COLO829 (cell line): ENCODE results near the gene LRRTM4.
"Not testable (repeated sequence)": the region's sequence is repeated elsewhere in the genome, so short reads cannot be mapped to it uniquely, and the experiment has no call there.

ENCODE experiments used
- DNase-seq: peaks from one replicate; pipeline ENCODE4 v3.0.0; 2012; ENCODE audit warnings: low spot score

The LRRTM4 gene

DNA sequence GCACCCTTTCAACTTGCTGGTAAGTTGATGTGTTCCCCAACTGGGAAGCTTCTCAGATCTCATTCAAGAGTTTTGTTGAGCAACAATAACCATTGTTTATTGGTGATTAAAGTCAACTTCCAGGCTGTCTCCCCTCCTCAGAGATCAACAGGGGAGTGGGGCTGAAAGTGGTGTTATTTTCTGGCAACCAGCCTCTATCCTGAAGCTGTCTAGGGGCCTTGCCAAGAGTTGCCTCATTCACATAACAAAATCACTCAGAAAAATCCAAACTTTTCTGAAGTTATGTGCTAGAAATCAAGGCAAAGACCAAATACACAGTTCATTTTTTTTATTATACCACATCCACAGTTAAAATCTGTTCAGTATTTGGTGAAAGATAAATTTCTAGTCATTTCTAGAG lies 788.4 kb downstream of the LRRTM4 start:
- DNase-seq: no peak

DNA sequence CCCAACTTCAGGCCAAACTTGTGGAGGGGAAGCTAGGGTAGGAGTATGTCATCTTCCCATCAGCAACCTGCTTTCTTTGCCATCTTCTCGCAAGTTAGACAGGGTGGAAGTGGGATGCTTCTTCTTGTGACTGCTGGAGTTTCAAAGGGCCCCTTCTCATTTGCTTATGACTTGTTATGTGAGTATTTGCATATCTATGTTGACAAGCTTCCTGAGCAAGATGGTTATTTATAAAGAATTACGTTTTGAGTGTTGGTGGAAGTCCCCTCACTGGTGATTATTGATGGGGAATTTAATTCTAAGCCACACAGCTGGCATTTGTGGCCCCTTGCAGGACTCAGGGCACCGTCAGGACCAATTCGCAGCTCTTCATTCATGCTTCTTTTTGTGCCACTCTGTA lies 791.0 kb downstream of the LRRTM4 start:
- no peak for DNase-seq

GRCh38 chr2:76730021-76730420 lies 792.2 kb downstream of the LRRTM4 start:
- no peak for DNase-seq

DNA sequence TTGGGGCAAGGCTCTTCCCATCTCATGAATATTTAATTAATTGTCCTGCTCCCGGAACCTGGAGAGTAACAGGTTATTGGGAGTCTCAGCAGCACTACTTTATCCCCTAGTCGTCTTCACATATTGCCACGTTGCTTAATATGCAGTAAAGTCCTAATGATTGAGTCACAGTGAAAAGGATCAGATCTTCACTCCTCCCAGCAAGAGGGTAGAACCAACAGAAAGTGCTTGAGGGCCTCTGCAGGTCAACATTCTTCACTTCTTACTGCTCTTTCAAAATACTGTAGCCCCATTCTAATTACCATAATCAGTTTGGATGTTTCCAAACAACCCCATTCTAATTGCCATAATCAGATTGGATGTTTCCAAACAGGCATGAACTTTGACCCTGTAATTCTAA lies 801.0 kb downstream of the LRRTM4 start:
- no peak for DNase-seq

- DNase-seq: no peak
Observed at GRCh38 chr2:76713312-76713711, 808.9 kb downstream of the LRRTM4 start.

GRCh38 chr2:76711490-76711889 lies 810.7 kb downstream of the LRRTM4 start:
- DNase-seq: no peak

- DNase-seq: no peak
Observed at GRCh38 chr2:76700894-76701293, 821.3 kb downstream of the LRRTM4 start.

DNA sequence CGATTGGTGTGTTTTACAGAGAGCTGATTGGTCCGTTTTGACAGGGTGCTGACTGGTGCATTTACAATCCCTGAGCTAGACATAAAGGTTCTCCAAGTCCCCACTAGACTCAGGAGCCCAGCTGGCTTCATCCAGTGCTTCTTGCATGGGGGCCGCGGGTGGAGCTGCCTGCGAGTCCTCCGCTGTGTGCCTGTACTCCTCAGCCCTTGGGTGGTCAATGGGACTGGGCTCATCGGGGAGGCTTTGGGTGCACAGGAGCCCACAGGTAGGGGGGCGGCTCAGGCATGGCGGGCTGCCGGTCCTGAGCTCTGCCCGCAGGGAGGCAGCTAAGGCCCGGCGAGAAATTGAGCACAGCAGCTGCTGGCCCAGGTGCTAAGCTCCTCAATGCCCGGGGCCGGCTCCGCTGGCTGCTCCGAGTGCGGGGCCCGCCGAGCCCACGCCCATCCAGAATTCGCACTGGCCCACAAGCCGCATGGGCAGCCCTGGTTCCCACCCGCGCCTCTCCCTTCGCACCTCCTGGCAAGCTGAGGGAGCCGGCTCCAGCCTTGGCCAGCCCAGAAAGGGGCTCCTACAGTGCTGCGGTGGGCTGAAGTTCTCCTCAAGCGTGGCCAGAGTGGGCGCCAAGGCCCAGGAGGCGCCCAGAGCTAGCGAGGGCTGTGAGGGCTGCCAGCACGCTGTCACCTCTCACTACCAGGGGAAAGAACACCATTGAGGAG lies 824.0 kb downstream of the LRRTM4 start:
- not testable (repeated sequence) for DNase-seq
